Measurements from ENCODE around the gene KRTAP10-11. TPM values are rescaled to one million over a fixed set of nuclear protein-coding genes. Genes with fewer than 3 reads are reported as not detected.
"Not testable (repeated sequence)": the region's sequence is repeated elsewhere in the genome, so short reads cannot be mapped to it uniquely, and the experiment has no call there.

Gene KRTAP10-11, protein sequence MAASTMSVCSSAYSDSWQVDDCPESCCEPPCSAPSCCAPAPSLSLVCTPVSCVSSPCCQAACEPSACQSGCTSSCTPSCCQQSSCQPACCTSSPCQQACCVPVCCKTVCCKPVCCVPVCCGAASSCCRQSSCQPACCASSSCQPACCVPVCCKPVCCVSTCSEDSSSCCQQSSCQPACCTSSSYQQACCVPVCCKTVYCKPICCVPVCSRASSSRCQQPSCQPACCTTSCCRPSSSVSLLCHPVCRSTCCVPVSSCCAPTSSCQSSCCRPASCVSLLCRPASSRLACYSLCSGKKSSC
- not detected for total RNA-seq

DNA sequence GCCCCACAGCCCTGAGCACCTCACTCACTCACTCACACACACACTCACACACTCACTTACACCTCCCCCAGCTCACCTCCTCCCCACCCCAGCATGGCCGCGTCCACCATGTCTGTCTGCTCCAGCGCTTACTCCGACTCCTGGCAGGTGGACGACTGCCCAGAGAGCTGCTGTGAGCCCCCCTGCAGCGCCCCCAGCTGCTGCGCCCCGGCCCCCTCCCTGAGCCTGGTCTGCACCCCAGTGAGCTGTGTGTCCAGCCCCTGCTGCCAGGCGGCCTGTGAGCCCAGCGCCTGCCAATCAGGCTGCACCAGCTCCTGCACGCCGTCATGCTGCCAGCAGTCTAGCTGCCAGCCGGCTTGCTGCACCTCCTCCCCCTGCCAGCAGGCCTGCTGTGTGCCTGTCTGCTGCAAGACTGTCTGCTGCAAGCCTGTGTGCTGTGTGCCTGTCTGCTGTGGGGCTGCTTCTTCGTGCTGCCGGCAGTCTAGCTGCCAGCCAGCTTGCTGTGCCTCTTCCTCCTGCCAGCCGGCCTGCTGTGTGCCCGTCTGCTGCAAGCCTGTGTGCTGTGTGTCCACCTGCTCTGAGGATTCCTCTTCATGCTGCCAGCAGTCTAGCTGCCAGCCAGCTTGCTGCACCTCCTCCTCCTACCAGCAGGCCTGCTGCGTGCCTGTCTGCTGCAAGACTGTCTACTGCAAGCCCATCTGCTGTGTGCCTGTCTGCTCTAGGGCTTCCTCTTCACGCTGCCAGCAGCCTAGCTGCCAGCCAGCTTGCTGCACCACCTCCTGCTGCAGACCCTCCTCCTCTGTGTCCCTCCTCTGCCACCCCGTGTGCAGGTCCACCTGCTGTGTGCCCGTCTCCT, at the start of gene KRTAP10-11:
TSS of gene KRTAP10-11 (plus strand) at position 49 of the 856 bp plus-strand sequence. CDS start at position 94, 45 bp downstream.
- H3K4me3 Mint-ChIP-seq; DNase-seq; ATAC-seq (replicated peaks in 1 of 2); H3K27ac Mint-ChIP-seq; H3K27me3 Mint-ChIP-seq (ENCODE audit: low read depth); H3K4me1 Mint-ChIP-seq (ENCODE audit: low read depth): not testable (repeated sequence)
- H3K36me3 Mint-ChIP-seq (ENCODE audit: insufficient read depth in 2 of 2), result peaks cover 13% of the 10 kb centered on the region in 2 donors
- H3K9me3 Mint-ChIP-seq, result peaks cover 13 to 15% of the 10 kb centered on the region in 2 donors

DNA sequence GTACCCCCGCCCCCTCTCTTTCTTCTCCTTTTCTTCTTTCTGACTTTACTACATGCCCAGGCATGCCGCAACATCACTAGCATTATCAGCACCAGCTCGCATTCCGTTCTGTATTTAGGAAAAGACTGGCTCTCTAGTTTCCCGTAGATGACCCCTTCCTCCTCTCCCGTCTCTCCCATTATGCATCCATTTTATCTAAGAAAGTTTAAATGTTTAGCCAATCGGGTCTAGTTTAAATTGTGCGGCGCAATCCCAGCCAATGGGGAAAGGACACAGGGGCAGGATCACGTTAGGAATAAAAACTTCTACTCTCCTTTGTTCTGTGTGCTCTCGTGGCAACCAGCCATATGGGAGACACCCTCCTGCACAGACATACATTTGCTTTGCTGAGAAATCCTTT, 48.2 kb upstream of the KRTAP10-11 start:
- no peak overlapping the region for H3K4me3 Mint-ChIP-seq
- DNase-seq, result no peak
- no peak overlapping the region for H3K27ac Mint-ChIP-seq
- ATAC-seq (replicated peaks in 1 of 2), result no peak
- peaks cover 1 to 3% of the 10 kb centered on the region in 2 donors for H3K9me3 Mint-ChIP-seq
- no peaks in the 10 kb centered on the region for H3K27me3 Mint-ChIP-seq (ENCODE audit: low read depth)
- peaks cover 0 to 2% of the 10 kb centered on the region in 2 donors for H3K36me3 Mint-ChIP-seq (ENCODE audit: insufficient read depth in 2 of 2)
- H3K4me1 Mint-ChIP-seq (ENCODE audit: low read depth), result no peaks in the 10 kb centered on the region

DNA sequence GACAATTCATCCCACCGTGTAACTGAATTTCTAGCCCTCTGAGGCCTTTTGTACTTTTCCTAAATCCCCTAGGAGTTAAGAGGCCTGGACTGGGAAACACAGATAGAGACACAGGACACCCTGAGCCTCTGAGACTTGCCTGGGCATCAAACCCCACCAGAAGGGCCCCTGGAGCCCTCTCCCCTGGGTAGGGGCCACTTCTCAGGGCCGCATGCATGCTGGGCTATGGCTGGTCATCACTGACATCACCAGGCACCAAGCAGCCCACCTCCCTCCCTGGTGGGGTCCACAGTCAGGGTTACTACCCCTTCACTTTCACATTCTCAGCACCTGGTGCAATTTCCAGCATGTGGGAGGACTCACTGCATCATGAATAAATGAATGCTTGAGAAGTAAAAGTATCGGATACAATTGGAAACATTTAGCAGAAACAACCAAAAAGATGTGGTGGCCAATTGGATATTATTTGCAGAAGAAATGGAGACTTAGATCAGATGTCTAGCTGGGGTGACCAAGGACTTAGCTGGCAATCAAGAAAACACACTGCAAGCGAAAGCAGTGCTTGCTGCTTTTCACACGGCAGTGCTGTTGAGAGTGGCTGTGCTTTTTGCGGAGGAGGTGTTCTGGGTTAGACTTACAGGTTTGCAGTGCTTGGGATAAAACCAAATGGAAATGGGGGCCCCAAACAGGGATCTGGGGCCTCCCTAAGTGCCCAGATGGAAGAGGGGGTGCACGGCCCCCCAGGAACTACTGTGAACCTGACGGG, 46.8 kb upstream of the KRTAP10-11 start:
- H3K27ac Mint-ChIP-seq, result no peak overlapping the region
- peaks cover 0 to 2% of the 10 kb centered on the region in 2 donors for H3K36me3 Mint-ChIP-seq (ENCODE audit: insufficient read depth in 2 of 2)
- peaks cover 1 to 3% of the 10 kb centered on the region in 2 donors for H3K9me3 Mint-ChIP-seq
- H3K4me1 Mint-ChIP-seq (ENCODE audit: low read depth), result no peaks in the 10 kb centered on the region
- no peaks in the 10 kb centered on the region for H3K27me3 Mint-ChIP-seq (ENCODE audit: low read depth)
- H3K4me3 Mint-ChIP-seq, result no peak overlapping the region
- DNase-seq (no peak), ATAC-seq (replicated peaks in 1 of 2) (no peak)

DNA sequence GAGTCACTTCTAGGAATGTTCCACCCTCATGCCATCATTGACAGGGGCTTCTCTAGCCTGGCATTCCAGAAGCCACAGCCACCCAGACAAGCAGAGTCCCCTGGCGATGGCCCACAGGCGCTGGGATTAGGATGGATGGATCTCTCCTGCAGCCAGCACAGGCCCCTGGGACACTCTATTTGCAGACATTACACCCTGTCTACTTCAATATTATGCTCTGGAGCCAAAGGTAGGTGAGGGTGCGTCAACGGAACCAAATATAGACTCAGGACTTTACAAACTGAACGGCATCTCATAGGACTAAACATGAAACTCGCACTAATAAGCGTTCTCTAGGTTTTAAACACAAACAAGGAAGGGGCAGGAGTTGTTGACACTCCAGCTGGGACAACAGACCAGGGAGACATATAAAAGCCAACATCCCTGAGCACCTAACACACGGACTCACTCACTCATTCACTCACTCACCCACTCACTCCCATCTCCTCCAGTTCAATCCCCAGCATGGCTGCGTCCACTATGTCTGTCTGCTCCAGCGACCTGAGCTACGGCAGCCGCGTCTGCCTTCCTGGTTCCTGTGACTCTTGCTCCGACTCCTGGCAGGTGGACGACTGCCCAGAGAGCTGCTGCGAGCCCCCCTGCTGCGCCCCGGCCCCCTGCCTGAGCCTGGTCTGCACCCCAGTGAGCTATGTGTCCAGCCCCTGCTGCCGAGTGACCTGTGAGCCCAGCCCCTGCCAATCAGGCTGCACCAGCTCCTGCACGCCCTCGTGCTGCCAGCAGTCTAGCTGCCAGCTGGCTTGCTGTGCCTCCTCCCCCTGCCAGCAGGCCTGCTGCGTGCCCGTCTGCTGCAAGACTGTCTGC, 45.9 kb upstream of the KRTAP10-11 start, which contains the start of gene KRTAP10-7:
TSS of gene KRTAP10-7 (plus strand) at position 480 of the 861 bp plus-strand sequence. CDS start at position 505, 25 bp downstream.
- DNase-seq; H3K27ac Mint-ChIP-seq; H3K4me1 Mint-ChIP-seq (ENCODE audit: low read depth); H3K4me3 Mint-ChIP-seq; H3K27me3 Mint-ChIP-seq (ENCODE audit: low read depth); ATAC-seq (replicated peaks in 1 of 2); H3K9me3 Mint-ChIP-seq; H3K36me3 Mint-ChIP-seq (ENCODE audit: insufficient read depth in 2 of 2): not testable (repeated sequence)

DNA sequence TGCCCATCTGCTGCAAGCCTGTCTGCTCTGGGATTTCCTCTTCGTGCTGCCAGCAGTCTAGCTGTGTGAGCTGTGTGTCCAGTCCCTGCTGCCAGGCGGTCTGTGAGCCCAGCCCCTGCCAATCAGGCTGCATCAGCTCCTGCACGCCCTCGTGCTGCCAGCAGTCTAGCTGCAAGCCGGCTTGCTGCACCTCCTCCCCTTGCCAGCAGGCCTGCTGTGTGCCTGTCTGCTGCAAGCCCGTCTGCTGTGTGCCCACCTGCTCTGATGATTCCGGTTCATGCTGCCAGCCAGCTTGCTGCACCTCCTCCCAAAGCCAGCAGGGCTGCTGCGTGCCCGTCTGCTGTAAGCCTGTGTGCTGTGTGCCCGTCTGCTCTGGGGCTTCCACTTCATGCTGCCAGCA, 45.1 kb upstream of the KRTAP10-11 start:
- not testable (repeated sequence) for H3K36me3 Mint-ChIP-seq (ENCODE audit: insufficient read depth in 2 of 2); H3K27me3 Mint-ChIP-seq (ENCODE audit: low read depth); H3K4me3 Mint-ChIP-seq; H3K4me1 Mint-ChIP-seq (ENCODE audit: low read depth); ATAC-seq (replicated peaks in 1 of 2); H3K9me3 Mint-ChIP-seq; H3K27ac Mint-ChIP-seq; DNase-seq

DNA sequence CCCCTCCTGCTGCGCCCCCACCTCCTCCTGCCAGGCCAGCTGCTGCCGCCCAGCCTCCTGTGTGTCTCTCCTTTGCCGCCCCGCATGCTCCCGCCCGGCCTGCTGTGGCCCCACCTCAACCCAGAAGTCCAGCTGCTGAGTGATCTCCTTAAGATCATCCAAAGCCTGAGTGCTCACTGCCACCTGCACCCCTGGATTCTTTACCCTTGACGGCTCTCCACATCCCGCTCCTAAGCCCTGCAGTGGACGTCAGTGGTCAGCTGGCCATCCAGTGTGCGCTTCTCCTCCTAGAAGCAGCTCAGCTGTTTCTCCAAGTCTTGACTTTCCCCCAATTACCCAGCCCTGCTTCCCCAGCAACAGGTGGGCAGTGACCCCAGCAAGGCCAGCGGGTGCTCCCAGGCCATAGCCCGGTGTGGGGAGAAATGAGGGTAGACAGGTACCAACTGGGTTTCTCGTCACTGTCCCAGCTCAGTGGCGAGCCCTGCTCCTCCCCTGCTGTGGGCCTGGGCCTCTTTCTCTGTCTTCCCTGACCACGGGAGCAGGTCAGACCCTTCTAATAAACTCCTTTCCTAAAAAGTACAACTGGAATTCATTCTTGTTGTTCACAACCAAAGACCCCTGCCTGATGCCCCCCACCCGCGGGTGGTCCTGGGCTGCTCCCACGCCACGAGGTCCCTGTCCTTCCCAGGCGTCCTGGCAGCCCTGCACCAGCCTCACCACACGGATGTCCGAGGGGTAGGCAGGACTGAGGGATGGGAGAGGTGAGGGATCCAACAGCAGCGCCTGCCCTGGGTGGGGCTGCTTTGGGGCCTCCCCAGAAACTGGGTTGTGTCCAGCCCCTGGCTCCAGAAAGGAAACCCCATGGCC, 44.4 kb upstream of the KRTAP10-11 start:
- ATAC-seq (replicated peaks in 1 of 2) (no peak), DNase-seq (no peak)
- Mint-ChIP-seq H3K27me3 (ENCODE audit: low read depth) (no peaks in the 10 kb centered on the region), H3K4me3 (no peak overlapping the region), H3K27ac (no peak overlapping the region), H3K4me1 (ENCODE audit: low read depth) (no peaks in the 10 kb centered on the region), H3K9me3 (peaks cover 1 to 6% of the 10 kb centered on the region in 2 donors), H3K36me3 (ENCODE audit: insufficient read depth in 2 of 2) (peaks cover 0 to 2% of the 10 kb centered on the region in 2 donors)

DNA sequence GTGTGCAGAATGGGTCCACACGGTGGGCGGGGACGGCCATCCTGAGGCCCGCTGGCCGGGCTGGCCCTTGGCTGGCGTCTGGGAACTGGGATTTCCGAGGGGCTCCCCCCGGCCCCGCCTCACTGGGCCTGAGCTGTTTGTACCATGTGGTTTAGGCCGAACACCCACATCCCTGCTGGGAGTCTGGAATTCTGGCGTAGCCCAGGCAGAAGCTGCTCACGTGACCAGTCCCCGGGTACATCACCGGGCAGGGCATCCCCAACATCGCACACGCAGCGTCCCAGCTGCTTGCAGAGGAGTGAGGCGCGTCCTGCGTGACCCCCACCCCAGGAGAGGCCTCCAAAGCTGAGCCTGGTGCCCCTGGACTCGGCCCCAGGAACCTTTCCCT, 43.8 kb upstream of the KRTAP10-11 start:
- peaks cover 1 to 6% of the 10 kb centered on the region in 2 donors for H3K9me3 Mint-ChIP-seq
- ATAC-seq (replicated peaks in 1 of 2), result no peak

DNA sequence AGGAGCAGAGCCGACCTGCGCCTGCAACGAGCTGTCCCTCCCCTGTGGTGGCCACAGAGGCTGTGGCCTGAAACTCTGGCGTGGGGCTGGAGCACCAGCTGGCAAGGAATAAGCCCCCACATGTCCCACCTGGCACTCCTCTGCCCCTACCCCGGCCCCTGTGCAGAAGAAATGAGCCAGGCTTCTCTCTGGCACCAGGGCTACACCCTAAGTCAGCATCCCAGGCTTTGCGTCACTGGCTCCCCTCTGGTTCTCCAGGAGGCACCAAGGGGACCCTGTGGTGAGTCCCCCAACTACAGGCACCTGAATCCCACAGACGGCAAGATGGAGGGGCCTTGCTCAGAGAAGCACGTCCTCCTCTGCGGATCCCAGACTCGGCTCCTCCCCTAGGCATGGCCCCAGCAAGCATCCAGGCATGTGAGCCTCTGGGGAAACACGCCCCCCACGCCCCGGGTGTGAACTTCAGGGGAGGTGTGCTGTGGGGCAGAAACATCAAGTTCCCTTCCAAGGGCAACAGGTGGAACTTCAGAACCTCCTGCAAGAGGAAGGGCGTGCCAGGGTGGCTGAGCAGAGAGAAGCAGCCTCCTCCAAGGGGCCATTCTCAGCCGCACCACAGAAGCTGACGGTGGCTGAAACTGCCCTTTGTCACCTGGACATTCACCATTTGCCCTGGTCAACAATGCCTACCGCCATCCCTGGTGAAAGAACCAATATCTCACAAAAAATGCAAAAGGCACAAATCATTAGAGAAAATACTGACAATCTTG, 42.9 kb upstream of the KRTAP10-11 start:
- peaks cover 0 to 6% of the 10 kb centered on the region in 2 donors for H3K9me3 Mint-ChIP-seq
- H3K36me3 Mint-ChIP-seq (ENCODE audit: insufficient read depth in 2 of 2), result peaks cover 0 to 2% of the 10 kb centered on the region in 2 donors
- no peaks in the 10 kb centered on the region for H3K4me1 Mint-ChIP-seq (ENCODE audit: low read depth)
- no peak overlapping the region for H3K4me3 Mint-ChIP-seq
- no peaks in the 10 kb centered on the region for H3K27me3 Mint-ChIP-seq (ENCODE audit: low read depth)
- no peak for DNase-seq
- ATAC-seq (replicated peaks in 1 of 2), result no peak
- no peak overlapping the region for H3K27ac Mint-ChIP-seq

More for the DNA sequence above, 43.8 kb upstream of the KRTAP10-11 start:
- DNase-seq, result no peak
- Mint-ChIP-seq H3K4me1 (ENCODE audit: low read depth) (no peaks in the 10 kb centered on the region), H3K27ac (no peak overlapping the region), H3K4me3 (no peak overlapping the region), H3K27me3 (ENCODE audit: low read depth) (no peaks in the 10 kb centered on the region), H3K36me3 (ENCODE audit: insufficient read depth in 2 of 2) (peaks cover 0 to 2% of the 10 kb centered on the region in 2 donors)

DNA sequence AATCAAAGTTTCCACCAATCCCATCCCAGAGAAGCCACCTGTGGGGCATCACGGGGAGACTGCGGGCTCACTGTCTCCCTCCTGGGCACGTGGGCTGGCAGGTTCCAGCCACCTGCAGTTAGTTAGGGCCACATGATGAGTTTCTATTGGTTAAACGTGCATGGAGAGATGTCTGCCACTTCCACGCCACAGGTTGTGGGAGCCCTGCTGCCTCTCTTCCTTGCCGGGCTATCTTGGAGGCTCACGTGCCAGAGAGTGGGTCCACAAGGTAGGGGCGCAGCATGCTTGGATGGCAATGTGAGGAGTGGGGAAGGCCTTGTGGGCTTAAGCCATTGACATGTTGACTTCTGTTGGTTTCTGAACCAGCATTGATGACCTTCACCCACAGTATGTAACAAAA, 42.3 kb upstream of the KRTAP10-11 start:
- H3K27ac Mint-ChIP-seq, result no peak overlapping the region
- DNase-seq, result no peak
- peaks cover 1 to 6% of the 10 kb centered on the region in 2 donors for H3K9me3 Mint-ChIP-seq

DNA sequence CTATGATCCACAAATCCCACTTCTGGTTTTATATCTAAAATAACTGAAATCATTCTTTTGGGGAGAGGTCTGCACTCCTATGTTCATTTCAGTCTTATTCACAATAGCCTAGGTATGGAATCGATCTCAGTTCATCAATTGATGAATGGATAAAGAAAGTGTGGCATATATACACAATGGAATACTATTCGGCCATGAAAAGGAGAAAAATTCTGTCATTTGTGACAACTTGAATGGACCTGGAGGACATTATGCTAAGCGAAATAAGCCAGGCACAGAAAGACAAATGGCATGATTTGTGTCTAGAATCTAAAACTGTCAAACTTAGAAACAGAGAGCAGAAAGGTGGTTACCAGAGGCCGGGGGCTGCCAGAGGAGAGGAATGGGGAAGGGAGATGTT, 39.7 kb upstream of the KRTAP10-11 start:
- Mint-ChIP-seq H3K4me3 (no peak overlapping the region), H3K27me3 (ENCODE audit: low read depth) (no peaks in the 10 kb centered on the region), H3K9me3 (peaks cover 9 to 14% of the 10 kb centered on the region in 2 donors), H3K4me1 (ENCODE audit: low read depth) (no peaks in the 10 kb centered on the region), H3K36me3 (ENCODE audit: insufficient read depth in 2 of 2) (peaks cover 8 to 13% of the 10 kb centered on the region in 2 donors), H3K27ac (no peak overlapping the region)
- no peak for DNase-seq
- no peak for ATAC-seq (replicated peaks in 1 of 2)

More for the DNA sequence above, 42.3 kb upstream of the KRTAP10-11 start:
- no peak for ATAC-seq (replicated peaks in 1 of 2)
- no peak overlapping the region for H3K4me3 Mint-ChIP-seq
- H3K27me3 Mint-ChIP-seq (ENCODE audit: low read depth), result no peaks in the 10 kb centered on the region
- no peaks in the 10 kb centered on the region for H3K4me1 Mint-ChIP-seq (ENCODE audit: low read depth)
- peaks cover under 1 to 3% of the 10 kb centered on the region in 2 donors for H3K36me3 Mint-ChIP-seq (ENCODE audit: insufficient read depth in 2 of 2)

DNA sequence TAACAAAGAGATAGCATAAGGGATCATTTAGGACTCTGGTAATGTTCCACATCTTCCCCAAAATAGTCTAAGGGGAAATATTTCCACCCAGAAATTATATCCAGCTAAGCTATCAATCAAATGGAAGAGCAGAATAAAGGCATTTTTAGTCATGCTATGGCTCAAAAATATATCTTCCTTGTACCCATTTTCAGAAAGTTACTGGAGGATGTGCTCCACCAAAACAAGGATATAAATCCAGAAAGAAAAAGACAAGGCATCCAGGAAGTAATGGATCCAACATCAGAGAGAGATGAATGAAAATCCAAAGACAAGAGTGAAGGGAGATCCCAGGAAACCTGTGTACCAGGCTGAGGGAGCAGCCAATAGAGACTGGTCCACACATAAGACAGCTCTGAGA, 37.0 kb upstream of the KRTAP10-11 start:
- Mint-ChIP-seq H3K27me3 (ENCODE audit: low read depth) (no peaks in the 10 kb centered on the region), H3K36me3 (ENCODE audit: insufficient read depth in 2 of 2) (peaks cover 10 to 13% of the 10 kb centered on the region in 2 donors), H3K27ac (no peak overlapping the region), H3K9me3 (peaks cover 9 to 14% of the 10 kb centered on the region in 2 donors), H3K4me1 (ENCODE audit: low read depth) (no peaks in the 10 kb centered on the region), H3K4me3 (no peak overlapping the region)
- DNase-seq (no peak), ATAC-seq (replicated peaks in 1 of 2) (no peak)

Measured in activated T-cell treated with anti-CD3 and anti-CD28 coated beads, Interleukin-2, amount 50 U/mL, for 72 hours (primary cell).